SK-N-SH (cell line): ENCODE results near the gene DENND6A. TPM values are rescaled to one million over a fixed set of nuclear protein-coding genes. Genes with fewer than 3 reads are reported as not detected.

ENCODE experiments used
- CTCF ChIA-PET: fragments of 300-600, 350-600 bp; formaldehyde crosslinking; extraction: SDS; loops from one replicate; lab custom pipeline; 2021; lab: Yijun Ruan, JAX
- POLR2A ChIA-PET: fragments of 350-600 bp; sonication (Branson Sonifier 250); formaldehyde crosslinking; extraction: SDS; loops from one replicate; lab custom pipeline; 2020; ENCODE audit warnings: antibody characterized with exemption, inconsistent platforms; lab: Yijun Ruan, JAX
- DNase-seq: peaks from one replicate; pipeline ENCODE4 v3.0.0; 2012
- H2AFZ ChIP-seq: fragments of 200-600 bp; sonication (generic); 2 replicates; pipeline ENCODE4 v1.8.1; 2016; ENCODE audit warnings: antibody characterized with exemption, mild to moderate bottlenecking, low read depth
- H3F3A ChIP-seq: fragments of 200-600 bp; sonication (generic); replicated peaks from 2 replicates; pipeline ENCODE3; 2016; ENCODE audit warnings: antibody characterized with exemption, mild to moderate bottlenecking; ENCODE audit not compliant: insufficient read depth
- H3K27ac ChIP-seq, 2 experiments: fragments of 200-500 bp in 1 of 2; fragments of 200-600 bp in 1 of 2; sonication (Bioruptor generic) in 1 of 2; sonication (generic), shearing (Covaris generic) in 1 of 2; 2 replicates each; pipeline versions ENCODE4 v1.5.1 to v1.6.1; 2014 to 2016; ENCODE audit warnings: low read depth in 2 of 2, inconsistent platforms in 1 of 2, low read length in 1 of 2, mild to moderate bottlenecking in 1 of 2, mixed read lengths in 1 of 2
- H3K27me3 ChIP-seq: fragments of 200-600 bp; sonication (generic), shearing (Covaris generic); 2 replicates; pipeline ENCODE4 v1.6.1; 2016; ENCODE audit warnings: mixed run types; ENCODE audit not compliant: insufficient read depth
- H3K36me3 ChIP-seq, 2 experiments: fragments of 200-500 bp in 1 of 2; fragments of 200-600 bp in 1 of 2; sonication (Bioruptor generic) in 1 of 2; sonication (generic) in 1 of 2; replicated peaks in 1 of 2; 2 replicates each; pipeline versions ENCODE3 to v1.5.1; 2014 to 2016; ENCODE audit warnings: low read length in 1 of 2, mild to moderate bottlenecking in 1 of 2; ENCODE audit not compliant: insufficient read depth in 2 of 2, control insufficient read depth in 1 of 2
- H3K4me1 ChIP-seq, 2 experiments: fragments of 200-500 bp in 1 of 2; fragments of 200-600 bp in 1 of 2; sonication (Bioruptor generic) in 1 of 2; sonication (generic), shearing (Covaris generic) in 1 of 2; 2 replicates each; pipeline versions ENCODE4 v1.5.1 to v1.6.1; 2014 to 2016; ENCODE audit warnings: low read depth in 1 of 2, low read length in 1 of 2, mixed run types in 1 of 2; ENCODE audit not compliant: insufficient read depth in 2 of 2, control insufficient read depth in 1 of 2
- H3K4me2 ChIP-seq: fragments of 200-600 bp; sonication (generic), shearing (Covaris generic); 2 replicates; pipeline ENCODE4 v1.6.1; 2017; ENCODE audit warnings: mixed run types
- H3K4me3 ChIP-seq, 2 experiments: fragments of 200-500 bp in 1 of 2; fragments of 200-600 bp in 1 of 2; sonication (Bioruptor generic) in 1 of 2; sonication (generic), shearing (Covaris generic) in 1 of 2; 2 replicates each; pipeline versions ENCODE4 v1.5.1 to v1.8.1; 2014 to 2016; ENCODE audit warnings: low read depth in 2 of 2, inconsistent platforms in 1 of 2, low read length in 1 of 2, mild to moderate bottlenecking in 1 of 2, mixed read lengths in 1 of 2, moderate library complexity in 1 of 2
- H3K79me2 ChIP-seq: fragments of 200-600 bp; sonication (generic); 2 replicates; pipeline ENCODE4 v1.8.1; 2017; ENCODE audit warnings: mild to moderate bottlenecking; ENCODE audit not compliant: insufficient read depth
- H3K9ac ChIP-seq: fragments of 200-600 bp; sonication (generic); 2 replicates; pipeline ENCODE4 v1.6.1; 2017; ENCODE audit warnings: mixed run types
- H3K9me2 ChIP-seq: fragments of 200-600 bp; sonication (generic); 2 replicates; pipeline ENCODE4 v1.6.1; 2017; ENCODE audit warnings: mixed run types
- H3K9me3 ChIP-seq: fragments of 200-600 bp; sonication (generic); 2 replicates; pipeline ENCODE4 v1.6.1; 2017; ENCODE audit warnings: mixed run types, mild to moderate bottlenecking, moderate library complexity
- H4K20me1 ChIP-seq: fragments of 200-600 bp; sonication (generic); 2 replicates; pipeline ENCODE4 v1.6.1; 2017; ENCODE audit warnings: mild to moderate bottlenecking, mixed run types; ENCODE audit not compliant: insufficient read depth
- CHD2 ChIP-seq: fragments of 150-350 bp; IDR thresholded peaks from 2 replicates; pipeline ENCODE4 v1.6.1; 2018; ENCODE audit warnings: low read length; ENCODE audit not compliant: partially characterized antibody
- CTCF ChIP-seq: fragments of 200-600 bp; sonication (generic); IDR thresholded peaks from 2 replicates; pipeline ENCODE4 v1.6.1; 2017; ENCODE audit warnings: antibody characterized with exemption, mild to moderate bottlenecking, moderate library complexity
- ELF1 ChIP-seq: IDR thresholded peaks from 2 replicates; pipeline ENCODE4 v1.4.0; 2012
- FOXM1 ChIP-seq: IDR thresholded peaks from 2 replicates; pipeline ENCODE4 v1.4.0; 2012; ENCODE audit warnings: low read depth, mild to moderate bottlenecking
- GATA2 ChIP-seq: sonication (generic); formaldehyde crosslinking; IDR thresholded peaks from 2 replicates; pipeline ENCODE4 v1.5.0; 2020; ENCODE audit warnings: mild to moderate bottlenecking, missing genetic modification reagents
- MEF2A ChIP-seq: IDR thresholded peaks from 2 replicates; pipeline ENCODE4 v1.4.0; 2012; ENCODE audit warnings: low read depth, borderline replicate concordance
- MXI1 ChIP-seq: IDR thresholded peaks from 2 replicates; pipeline ENCODE4 v1.6.1; 2012; ENCODE audit warnings: mild to moderate bottlenecking, low read depth, low read length, improper control_type of control experiment
- NRF1 ChIP-seq: IDR thresholded peaks from 2 replicates; pipeline ENCODE4 v1.6.1; 2012; ENCODE audit warnings: low read depth, mild to moderate bottlenecking, low read length
- PBX3 ChIP-seq: IDR thresholded peaks from 2 replicates; pipeline ENCODE4; 2012
- POLR2AphosphoS5 ChIP-seq: IDR thresholded peaks from 2 replicates; pipeline ENCODE4 v1.6.1; 2012; ENCODE audit warnings: low read depth, low read length
- RAD21 ChIP-seq: IDR thresholded peaks from 2 replicates; pipeline ENCODE4 v1.6.1; 2012; ENCODE audit warnings: mild to moderate bottlenecking, low read length
- RFX5 ChIP-seq: IDR thresholded peaks from 2 replicates; pipeline ENCODE4 v1.6.1; 2012; ENCODE audit warnings: mild to moderate bottlenecking, improper control_type of control experiment, low read length
- RXRA ChIP-seq: IDR thresholded peaks from 2 replicates; pipeline ENCODE4 v1.4.0; 2012; ENCODE audit warnings: low read depth, mild to moderate bottlenecking, borderline replicate concordance
- TCF12 ChIP-seq: IDR thresholded peaks from 2 replicates; pipeline ENCODE4 v1.4.0; 2012
- TEAD4 ChIP-seq: IDR thresholded peaks from 2 replicates; pipeline ENCODE4 v1.4.0; 2012; ENCODE audit warnings: mild to moderate bottlenecking, borderline replicate concordance; ENCODE audit not compliant: insufficient read depth
- YY1 ChIP-seq: IDR thresholded peaks from 2 replicates; pipeline ENCODE4 v1.4.0; 2012; ENCODE audit warnings: low read depth, mild to moderate bottlenecking
- polyA plus RNA-seq, 3 experiments: library from polyadenylated mRNA; depleted of rRNA; stranded (reverse); fragments of >200 nt; gene quantifications; 2 replicates each; pipeline ENCODE4 v1.2.3, GENCODE V29; 2012
- TF ChIP-seq, protein P1 (sequence below): IDR thresholded peaks from 2 replicates; pipeline ENCODE4 v1.6.1; 2012; ENCODE audit warnings: mild to moderate bottlenecking, low read depth, low read length, moderate library complexity
- TF ChIP-seq, protein P2 (sequence below): fragments of 150-350 bp; IDR thresholded peaks from 2 replicates; pipeline ENCODE4 v1.6.1; 2016; ENCODE audit warnings: mild to moderate bottlenecking, low read depth, low read length
- TF ChIP-seq, protein P3 (sequence below): IDR thresholded peaks from 2 replicates; pipeline ENCODE4 v1.4.0; 2012; ENCODE audit warnings: low read depth

DENND6A gene
- polyA plus RNA-seq, 1 of the 3 experiments (the other 2 are of a cell fraction): 5.8 TPM

DNA sequence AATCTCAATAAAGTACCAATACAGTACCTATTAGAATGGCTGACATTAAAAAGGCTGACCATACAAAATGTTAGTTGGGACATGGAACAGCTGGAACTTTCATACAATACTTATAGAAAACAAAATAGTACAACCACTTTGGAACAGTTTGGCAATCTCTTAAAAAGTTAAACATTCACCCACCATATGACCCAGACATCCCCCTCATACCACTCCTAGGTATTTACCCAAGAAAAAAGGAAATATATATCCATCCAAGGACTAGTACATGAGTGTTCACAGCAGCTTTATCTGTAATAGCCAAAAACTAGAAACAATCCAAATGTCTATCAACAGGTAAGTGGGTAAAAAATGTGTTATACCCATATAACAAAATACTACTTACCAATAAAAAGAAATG, 70.5 kb downstream of the DENND6A start:
- H3K27ac ChIP-seq: no peak overlapping the region
- no peaks in the 10 kb centered on the region for H3K9me3 ChIP-seq

More for the DNA sequence above, 70.5 kb downstream of the DENND6A start:
- CTCF ChIA-PET: no interaction called here
- Histone ChIP-seq H3K4me2 (no peak overlapping the region), H3K9me2 (no peaks in the 10 kb centered on the region), H3K9ac (no peak overlapping the region), H3K4me3 (no peak overlapping the region), H3K4me1 (no peaks in the 10 kb centered on the region), H3F3A (peaks cover 4% of the 10 kb centered on the region), H3K36me3 (peaks cover 13 to 36% of the 10 kb centered on the region in 2 experiments), H4K20me1 (no peaks in the 10 kb centered on the region), H2AFZ (no peak overlapping the region), H3K79me2 (no peaks in the 10 kb centered on the region), H3K27me3 (no peaks in the 10 kb centered on the region)
- no peak for TF ChIP-seq MXI1
- TF ChIP-seq RAD21: no peak
- TF ChIP-seq POLR2AphosphoS5: no peak
- TF ChIP-seq PBX3: no peak
- TF ChIP-seq ELF1: no peak
- TF ChIP-seq GATA2 (CRISPR knock-in tag): no peak
- TF ChIP-seq, protein P1, sequence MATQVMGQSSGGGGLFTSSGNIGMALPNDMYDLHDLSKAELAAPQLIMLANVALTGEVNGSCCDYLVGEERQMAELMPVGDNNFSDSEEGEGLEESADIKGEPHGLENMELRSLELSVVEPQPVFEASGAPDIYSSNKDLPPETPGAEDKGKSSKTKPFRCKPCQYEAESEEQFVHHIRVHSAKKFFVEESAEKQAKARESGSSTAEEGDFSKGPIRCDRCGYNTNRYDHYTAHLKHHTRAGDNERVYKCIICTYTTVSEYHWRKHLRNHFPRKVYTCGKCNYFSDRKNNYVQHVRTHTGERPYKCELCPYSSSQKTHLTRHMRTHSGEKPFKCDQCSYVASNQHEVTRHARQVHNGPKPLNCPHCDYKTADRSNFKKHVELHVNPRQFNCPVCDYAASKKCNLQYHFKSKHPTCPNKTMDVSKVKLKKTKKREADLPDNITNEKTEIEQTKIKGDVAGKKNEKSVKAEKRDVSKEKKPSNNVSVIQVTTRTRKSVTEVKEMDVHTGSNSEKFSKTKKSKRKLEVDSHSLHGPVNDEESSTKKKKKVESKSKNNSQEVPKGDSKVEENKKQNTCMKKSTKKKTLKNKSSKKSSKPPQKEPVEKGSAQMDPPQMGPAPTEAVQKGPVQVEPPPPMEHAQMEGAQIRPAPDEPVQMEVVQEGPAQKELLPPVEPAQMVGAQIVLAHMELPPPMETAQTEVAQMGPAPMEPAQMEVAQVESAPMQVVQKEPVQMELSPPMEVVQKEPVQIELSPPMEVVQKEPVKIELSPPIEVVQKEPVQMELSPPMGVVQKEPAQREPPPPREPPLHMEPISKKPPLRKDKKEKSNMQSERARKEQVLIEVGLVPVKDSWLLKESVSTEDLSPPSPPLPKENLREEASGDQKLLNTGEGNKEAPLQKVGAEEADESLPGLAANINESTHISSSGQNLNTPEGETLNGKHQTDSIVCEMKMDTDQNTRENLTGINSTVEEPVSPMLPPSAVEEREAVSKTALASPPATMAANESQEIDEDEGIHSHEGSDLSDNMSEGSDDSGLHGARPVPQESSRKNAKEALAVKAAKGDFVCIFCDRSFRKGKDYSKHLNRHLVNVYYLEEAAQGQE: no peak
- no peak for TF ChIP-seq RFX5
- TF ChIP-seq, protein P2, sequence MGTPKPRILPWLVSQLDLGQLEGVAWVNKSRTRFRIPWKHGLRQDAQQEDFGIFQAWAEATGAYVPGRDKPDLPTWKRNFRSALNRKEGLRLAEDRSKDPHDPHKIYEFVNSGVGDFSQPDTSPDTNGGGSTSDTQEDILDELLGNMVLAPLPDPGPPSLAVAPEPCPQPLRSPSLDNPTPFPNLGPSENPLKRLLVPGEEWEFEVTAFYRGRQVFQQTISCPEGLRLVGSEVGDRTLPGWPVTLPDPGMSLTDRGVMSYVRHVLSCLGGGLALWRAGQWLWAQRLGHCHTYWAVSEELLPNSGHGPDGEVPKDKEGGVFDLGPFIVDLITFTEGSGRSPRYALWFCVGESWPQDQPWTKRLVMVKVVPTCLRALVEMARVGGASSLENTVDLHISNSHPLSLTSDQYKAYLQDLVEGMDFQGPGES: no peak
- TF ChIP-seq CHD2: no peak
- TF ChIP-seq TCF12: no peak
- TF ChIP-seq NRF1: no peak
- TF ChIP-seq, protein P3, sequence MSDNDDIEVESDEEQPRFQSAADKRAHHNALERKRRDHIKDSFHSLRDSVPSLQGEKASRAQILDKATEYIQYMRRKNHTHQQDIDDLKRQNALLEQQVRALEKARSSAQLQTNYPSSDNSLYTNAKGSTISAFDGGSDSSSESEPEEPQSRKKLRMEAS: no peak
- no peak for TF ChIP-seq TEAD4
- TF ChIP-seq FOXM1: no peak
- no peak for TF ChIP-seq CTCF
- no peak for TF ChIP-seq YY1
- no peak for TF ChIP-seq MEF2A
- no peak for TF ChIP-seq RXRA
- DNase-seq: no peak
- POLR2A ChIA-PET: no interaction called here
